IMR-90 (cell line): Measurements from ENCODE around the gene ADGRL3.

Experiments
- CEBPB ChIP-seq: IDR thresholded peaks from 2 replicates; pipeline ENCODE4 v1.6.1; 2012; ENCODE audit warnings: low read depth, low read length, improper control_type of control experiment
- MAFK ChIP-seq: IDR thresholded peaks from 2 replicates; pipeline ENCODE4 v1.6.1; 2012; ENCODE audit warnings: low read depth, low read length, improper control_type of control experiment
- MXI1 ChIP-seq: IDR thresholded peaks from 2 replicates; pipeline ENCODE4 v1.6.1; 2012; ENCODE audit warnings: low read depth, mild to moderate bottlenecking, low read length, moderate library complexity, borderline replicate concordance
- POLR2A ChIP-seq: IDR thresholded peaks from 2 replicates; pipeline ENCODE4 v1.6.1; 2012; ENCODE audit warnings: mild to moderate bottlenecking, low read depth, low read length
- RAD21 ChIP-seq: IDR thresholded peaks from 2 replicates; pipeline ENCODE4 v1.6.1; 2012; ENCODE audit warnings: low read length, improper control_type of control experiment
- RCOR1 ChIP-seq: IDR thresholded peaks from 2 replicates; pipeline ENCODE4 v1.6.1; 2012; ENCODE audit warnings: mild to moderate bottlenecking, low read length, improper control_type of control experiment; ENCODE audit not compliant: insufficient replicate concordance
- TF ChIP-seq, protein P1 (sequence below): conservative IDR thresholded peaks from 2 replicates; pipeline ENCODE4 v1.5.1; 2012; ENCODE audit warnings: mild to moderate bottlenecking, low read depth, low read length, improper control_type of control experiment
- TF ChIP-seq, protein P2 (sequence below): fragments of 150-350 bp; IDR thresholded peaks from 2 replicates; pipeline ENCODE4 v1.6.1; 2017; ENCODE audit warnings: mild to moderate bottlenecking, antibody characterized with exemption, low read length, low read depth

DNA sequence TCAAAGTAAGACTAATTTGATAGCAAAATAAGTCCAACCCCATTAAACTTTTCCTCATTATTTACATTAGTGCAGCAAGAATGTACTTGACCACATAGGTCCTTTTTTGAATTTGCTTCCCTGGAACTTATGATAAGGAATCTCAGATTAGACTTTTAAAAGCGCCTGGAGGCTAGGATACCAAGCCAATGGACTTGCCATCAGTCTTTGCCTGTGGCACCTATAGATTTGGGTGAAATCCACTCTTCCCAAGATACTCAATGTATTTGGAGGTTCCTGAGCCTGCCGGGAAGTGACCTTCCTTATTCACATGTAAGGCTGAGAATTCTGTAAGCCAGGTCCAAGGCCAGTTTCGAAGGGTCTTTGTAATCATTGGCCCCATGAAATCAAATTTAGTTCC lies 553.6 kb downstream of the ADGRL3 start:
- TF ChIP-seq, protein P1, sequence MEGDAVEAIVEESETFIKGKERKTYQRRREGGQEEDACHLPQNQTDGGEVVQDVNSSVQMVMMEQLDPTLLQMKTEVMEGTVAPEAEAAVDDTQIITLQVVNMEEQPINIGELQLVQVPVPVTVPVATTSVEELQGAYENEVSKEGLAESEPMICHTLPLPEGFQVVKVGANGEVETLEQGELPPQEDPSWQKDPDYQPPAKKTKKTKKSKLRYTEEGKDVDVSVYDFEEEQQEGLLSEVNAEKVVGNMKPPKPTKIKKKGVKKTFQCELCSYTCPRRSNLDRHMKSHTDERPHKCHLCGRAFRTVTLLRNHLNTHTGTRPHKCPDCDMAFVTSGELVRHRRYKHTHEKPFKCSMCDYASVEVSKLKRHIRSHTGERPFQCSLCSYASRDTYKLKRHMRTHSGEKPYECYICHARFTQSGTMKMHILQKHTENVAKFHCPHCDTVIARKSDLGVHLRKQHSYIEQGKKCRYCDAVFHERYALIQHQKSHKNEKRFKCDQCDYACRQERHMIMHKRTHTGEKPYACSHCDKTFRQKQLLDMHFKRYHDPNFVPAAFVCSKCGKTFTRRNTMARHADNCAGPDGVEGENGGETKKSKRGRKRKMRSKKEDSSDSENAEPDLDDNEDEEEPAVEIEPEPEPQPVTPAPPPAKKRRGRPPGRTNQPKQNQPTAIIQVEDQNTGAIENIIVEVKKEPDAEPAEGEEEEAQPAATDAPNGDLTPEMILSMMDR = no peak
- TF ChIP-seq POLR2A = no peak
- TF ChIP-seq RAD21 = no peak
- TF ChIP-seq, protein P2, sequence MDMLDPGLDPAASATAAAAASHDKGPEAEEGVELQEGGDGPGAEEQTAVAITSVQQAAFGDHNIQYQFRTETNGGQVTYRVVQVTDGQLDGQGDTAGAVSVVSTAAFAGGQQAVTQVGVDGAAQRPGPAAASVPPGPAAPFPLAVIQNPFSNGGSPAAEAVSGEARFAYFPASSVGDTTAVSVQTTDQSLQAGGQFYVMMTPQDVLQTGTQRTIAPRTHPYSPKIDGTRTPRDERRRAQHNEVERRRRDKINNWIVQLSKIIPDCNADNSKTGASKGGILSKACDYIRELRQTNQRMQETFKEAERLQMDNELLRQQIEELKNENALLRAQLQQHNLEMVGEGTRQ = no peak
- no peak for TF ChIP-seq RCOR1
- no peak for TF ChIP-seq MXI1
- no peak for TF ChIP-seq CEBPB
- no peak for TF ChIP-seq MAFK
